Ureter (tissue), 1 donor: ENCODE results near the gene UNC119B. TPM values are rescaled to one million over a fixed set of nuclear protein-coding genes. Genes with fewer than 3 reads are reported as not detected.
A peak's percentile ranks its signal among the peaks of the same experiment; 100 is the strongest.
"Not testable (repeated sequence)": the region's sequence is repeated elsewhere in the genome, so short reads cannot be mapped to it uniquely, and the experiment has no call there.

Experiments
- DNase-seq: peaks from one replicate; pipeline ENCODE4 v3.0.0-alpha.2; 2020; ENCODE audit warnings: low spot score
- total RNA-seq: library from RNA; stranded (reverse); gene quantifications from one replicate; pipeline ENCODE4 v1.2.4, GENCODE V29; 2023
- donor health status: DM: yes; HTN: yes; CAD: no.

The UNC119B gene
- 28.4 TPM for total RNA-seq

DNA sequence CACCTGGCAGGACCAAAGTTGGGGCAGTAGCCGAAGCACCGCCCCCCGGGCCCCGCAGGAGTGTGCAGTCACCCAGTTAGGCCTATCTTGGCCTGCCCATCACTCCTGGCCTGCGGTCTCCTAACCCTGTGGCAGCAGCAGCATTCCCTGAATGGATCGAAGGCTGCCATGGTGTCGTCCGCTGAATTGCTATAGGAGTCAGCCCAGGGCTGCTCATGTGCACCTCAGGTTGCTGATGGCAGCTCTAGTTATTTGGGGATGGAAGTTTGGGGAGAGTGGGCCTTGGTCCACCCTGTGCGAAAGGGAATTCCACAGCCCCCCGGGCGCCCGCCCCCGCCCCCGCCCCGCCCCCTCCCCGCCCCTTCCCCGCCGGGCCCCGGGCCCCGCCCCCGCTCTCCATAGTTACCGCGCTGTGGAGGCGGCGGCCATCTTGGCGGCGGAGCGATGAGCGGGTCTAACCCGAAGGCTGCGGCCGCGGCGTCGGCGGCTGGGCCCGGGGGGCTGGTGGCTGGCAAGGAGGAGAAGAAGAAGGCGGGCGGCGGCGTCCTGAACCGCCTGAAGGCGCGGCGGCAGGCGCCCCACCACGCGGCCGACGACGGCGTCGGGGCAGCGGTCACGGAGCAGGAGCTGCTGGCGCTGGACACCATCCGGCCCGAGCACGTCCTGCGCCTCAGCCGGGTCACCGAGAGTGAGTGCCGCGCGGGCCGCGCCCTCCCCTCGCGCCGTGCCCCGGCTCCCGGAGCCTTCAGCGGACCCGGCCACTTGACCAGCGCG lies at the start of gene UNC119B:
TSS of gene UNC119B (plus strand) at position 428 of the 774 bp plus-strand sequence. CDS start at position 445, 17 bp downstream.
- peak; percentile 66 for DNase-seq

DNA sequence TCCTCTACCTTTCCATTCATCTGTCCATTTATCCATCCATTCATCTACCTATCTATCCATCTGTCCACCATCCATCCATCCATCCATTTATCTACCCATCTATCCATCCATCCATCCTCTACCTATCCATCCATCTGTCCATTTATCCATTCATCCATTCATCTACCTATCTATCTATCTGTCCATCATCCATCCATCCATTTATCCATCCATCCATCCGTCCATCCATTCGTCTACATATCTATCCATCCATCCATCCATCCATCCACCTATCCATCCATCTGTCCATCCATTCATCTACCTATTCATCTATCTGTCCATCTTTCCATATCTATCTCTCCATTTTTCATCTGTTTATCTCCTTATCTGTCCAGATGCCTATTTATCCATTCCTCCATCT lies 48.8 kb upstream of the UNC119B start:
- DNase-seq = no peak

DNA sequence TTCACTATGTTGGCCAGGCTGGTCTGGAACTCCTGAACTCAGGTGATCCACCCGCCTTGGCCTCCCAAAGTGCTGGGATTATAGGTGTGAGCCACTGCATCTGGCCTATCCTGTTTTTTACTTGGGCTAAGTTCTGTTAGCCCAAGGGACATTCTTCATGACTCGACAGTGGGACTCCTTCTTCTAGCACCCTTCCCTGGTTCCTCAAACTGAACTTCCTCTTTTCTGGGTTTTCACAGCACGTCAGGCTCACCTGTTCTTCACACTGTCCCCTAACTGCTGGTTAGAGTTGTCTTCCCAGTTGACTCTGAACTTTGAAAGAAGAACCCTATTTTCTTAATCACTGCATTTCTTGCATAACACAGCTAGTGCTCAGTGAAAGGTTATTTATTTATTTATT lies 47.4 kb upstream of the UNC119B start:
- no peak for DNase-seq

DNA sequence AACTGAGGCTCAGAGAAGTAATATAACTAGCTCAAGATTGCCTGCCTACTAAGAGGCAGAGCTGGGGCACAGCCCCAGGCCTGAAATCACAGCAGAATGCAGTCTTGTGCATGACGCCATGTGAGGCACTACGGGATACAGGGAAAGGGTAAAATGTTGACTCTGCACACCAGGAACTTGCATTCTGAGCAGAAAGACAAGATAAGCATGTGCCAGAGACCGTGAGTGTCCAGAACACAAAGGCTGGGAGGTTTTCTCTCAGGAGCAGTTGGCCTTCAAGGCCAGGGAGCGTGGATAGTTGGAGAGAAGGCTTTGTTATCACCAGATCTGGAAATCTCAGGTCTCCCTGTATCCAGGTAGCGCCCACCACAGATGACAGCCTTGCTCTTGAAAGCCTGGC lies 46.5 kb upstream of the UNC119B start:
- DNase-seq = no peak

DNA sequence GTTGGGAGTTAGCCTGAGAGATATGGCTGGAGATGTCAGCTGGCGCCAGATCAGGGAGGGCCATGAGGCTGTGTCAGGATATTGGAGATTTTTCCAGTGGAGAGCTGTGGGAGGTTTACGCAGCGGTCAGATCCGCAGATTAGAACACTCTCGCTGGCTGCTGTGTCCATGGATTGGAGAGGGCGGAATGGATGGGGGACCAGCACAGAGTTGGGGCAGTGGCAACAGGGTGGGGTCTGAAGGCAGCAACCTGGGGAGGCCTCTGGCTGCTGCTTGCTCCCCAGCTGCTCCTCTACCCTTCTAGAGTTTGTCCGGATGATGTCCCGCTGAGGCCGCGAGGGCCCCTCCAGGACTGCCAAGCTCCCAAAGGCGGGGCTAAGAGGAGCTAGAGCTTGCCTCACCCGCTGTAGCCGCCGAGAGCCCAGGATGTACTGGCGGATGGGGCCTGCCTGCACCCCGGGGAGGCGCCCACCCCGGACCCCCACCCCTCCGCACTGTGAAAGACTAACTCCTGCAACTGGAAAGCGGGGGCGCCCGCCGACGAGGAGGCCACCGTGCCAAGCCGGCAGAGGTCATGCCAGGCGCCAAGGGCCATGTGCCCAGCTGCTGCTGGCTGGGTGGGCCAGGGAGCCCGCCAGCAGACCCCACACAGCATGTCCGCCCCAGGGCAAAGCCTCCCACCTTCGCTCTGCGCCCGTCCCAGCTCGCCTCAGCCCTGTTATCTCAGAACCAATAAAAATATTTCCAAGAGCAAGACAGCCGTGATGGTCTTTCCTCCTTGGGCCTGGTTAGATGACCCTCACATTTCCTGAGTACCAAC lies 43.5 kb upstream of the UNC119B start:
- no peak for DNase-seq

DNA sequence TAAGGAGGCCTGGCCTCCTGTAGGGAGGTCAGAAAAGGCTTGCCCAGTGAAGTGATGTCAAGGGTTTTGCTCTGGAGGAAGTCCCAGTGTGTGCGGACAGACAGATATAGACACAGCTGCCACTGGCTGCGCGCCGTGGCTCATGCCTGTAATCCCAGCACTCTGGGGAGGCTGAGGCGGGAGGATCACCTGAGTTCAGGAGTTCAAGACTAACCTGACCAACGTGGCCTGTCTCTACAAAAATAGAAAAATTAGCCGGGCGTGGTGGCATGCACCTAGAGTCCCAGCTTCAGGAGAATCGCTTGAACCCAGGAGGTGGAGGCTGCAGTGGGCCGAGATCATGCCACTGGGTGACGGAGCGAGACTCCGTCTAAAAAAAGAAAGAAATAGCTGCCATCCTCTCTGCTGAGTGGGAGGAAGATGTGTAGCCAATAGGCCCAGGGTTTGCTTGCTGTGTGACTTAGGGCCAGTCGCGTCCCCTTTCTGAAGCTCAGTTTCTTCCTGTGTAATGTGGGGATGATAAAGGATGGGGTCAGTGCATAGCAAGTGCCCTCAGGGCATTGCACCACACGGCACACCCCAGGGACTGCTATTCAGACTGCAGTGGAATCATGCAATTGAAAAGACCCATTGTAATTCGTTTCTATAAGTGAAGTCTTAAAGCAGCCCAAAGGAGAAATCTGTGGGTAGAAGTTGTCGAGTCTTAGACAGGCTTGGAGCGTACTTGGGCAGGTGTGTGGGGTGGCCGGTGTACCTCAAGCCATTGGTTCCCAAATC lies 42.0 kb upstream of the UNC119B start:
- no peak for DNase-seq

DNA sequence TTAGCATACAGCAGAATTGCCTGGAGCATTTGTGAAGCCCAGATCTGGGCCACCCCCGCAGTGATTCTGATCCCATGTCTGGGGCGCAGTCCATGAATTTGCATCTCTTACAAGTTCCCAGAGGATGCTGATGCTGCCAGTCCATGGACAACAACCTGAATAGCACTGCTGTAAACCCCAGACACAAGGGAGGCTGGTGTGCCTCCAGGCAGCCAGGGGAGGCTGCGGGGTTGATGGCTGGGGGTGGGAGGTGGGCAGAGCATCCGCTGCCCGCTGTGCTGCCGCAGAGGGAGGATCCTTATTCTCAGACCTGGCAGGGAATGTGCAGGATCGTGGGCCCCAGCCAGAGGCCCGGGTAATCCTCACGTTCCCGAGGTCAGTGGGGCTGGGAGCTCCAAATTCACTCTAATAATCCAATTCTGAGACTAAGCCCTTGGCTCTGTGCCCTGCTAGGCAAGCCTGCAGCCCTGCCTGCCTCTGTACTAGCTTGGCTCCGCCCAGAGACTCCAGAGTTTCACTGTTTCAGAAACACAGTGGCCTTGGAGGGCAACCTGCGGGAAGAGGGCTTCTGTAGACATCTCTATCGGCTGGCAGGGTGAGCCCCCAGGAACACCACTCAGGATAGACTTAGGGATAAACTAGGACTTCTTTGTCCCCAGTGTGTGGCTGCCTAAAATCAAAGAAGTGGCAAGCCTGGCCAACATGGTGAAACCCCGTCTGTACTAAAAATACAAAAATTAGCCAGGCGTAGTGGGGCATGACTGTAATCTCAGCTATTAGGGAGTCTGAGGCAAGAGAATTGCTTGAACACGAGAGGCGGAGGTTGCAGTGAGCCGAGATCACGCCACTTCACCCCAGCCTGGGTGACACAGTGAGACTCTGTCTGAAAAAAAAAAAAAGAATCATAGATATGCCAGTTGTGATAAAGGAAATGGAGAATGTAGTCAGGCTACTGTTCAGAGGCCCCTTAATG lies 41.1 kb upstream of the UNC119B start:
- DNase-seq = peak; percentile 64

DNA sequence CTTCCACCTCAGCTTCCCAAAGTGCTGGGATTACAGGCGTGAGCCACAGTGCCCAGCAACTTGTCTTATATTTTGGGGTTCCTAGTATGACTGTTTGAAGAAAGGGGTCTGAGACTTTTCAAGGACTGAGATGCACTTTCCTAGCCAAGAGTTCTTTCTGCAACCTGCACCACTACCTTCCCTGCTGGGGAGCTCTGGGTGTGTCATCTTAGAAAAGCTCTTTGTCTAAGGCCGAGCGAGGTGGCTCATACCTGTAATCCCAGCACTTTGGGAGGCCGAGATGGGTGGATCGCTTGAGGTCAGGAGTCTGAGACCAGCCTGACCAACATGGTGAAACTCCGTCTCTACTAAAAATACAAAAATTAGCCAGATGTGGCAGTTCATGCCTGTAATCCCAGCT lies 40.0 kb upstream of the UNC119B start:
- DNase-seq = not testable (repeated sequence)

DNA sequence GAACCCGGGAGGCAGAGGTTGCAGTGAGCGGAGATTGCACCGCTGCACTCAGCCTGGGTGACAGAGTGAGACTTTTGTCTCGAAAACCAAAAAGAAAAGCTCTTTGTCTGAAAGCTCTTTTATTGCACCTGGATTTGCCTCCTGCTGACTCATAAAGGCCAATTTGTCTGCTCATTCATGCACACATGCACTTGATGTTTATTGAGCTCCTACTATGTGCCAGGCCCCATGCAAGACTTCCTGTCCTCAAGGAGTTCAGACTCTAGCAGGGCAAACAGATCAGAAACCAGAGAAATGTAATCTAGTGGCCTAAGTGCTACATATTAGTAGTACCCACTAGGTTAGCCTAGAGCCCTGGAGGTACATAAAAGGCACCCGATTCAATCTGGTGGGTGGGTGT lies 39.6 kb upstream of the UNC119B start:
- no peak for DNase-seq

DNA sequence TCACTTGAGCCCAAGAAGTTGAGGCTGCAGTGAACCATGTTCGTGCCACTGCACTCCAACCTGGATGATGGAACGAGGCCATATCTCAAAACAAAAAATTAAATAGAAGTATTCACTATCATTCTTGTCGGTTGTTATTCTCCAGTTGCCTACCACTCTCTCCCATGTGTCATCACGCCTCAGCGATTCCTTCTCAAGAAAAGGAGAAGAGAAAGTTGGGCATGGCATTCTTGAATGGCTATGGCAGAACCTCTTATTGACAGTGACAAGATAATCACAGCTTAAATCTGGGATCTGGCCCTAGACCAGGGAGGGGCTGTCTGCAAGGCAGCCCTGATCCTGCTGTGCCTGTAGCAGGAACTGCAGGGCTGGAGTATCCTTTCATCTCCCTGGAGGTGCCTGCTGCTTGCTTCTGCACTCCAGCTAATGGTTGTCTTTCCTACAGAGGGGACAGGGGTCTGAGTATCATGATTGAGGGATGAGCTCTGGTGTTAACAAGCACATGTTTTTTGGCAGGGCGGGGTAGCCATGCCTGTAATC lies 36.1 kb upstream of the UNC119B start:
- no peak for DNase-seq

DNA sequence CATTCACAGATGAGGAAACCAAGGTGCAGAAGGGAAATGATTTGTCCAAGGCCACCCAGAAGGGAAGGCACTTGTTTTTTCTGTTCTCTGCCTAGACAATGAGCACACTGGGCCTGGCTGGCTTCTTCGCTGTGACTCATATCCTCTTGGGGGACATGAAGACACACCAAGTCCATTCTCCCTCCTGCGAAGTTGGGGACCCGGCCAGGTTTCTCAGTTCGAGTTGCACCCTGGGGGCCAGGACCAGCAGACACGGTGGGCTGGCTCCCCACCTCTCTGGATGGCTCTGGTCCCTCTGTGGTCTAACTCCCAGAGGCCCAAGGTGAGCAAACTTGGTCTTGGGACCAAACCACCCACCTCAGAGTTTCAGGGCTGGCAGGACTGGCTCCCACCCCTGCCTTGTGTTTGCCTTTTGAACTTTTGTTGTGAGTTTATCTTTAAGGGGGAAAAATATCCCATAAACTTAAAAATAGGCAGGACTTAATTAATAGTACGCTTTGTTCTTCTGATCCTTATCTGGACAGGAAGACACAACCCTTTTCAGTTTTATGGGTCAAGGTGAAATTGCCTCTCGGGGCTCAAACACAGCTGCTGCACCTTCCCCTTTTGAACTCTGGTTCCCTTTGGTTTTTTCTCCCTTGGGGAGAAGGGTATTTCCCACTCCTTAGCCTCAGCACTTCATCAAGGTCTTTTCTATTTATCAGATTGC lies 32.3 kb upstream of the UNC119B start:
- no peak for DNase-seq

DNA sequence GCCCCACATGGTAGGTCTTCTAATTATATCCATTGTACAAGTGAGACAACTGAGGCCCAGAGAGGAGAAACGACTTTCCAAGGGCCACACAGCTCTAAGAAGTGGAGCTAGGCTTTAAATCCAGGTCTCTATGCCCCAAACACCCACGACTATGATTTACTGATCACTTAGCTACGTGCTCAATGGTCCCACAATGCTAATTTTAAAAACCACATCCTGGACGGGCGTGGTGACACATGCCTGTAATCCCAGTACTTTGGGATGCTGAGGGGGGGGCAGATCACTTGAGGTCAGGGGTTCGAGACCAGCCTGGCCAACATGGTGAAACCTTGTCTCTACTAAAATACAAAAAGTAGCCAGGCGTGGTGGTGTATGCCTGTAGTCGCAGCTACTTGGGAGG lies 31.7 kb upstream of the UNC119B start:
- DNase-seq = no peak

DNA sequence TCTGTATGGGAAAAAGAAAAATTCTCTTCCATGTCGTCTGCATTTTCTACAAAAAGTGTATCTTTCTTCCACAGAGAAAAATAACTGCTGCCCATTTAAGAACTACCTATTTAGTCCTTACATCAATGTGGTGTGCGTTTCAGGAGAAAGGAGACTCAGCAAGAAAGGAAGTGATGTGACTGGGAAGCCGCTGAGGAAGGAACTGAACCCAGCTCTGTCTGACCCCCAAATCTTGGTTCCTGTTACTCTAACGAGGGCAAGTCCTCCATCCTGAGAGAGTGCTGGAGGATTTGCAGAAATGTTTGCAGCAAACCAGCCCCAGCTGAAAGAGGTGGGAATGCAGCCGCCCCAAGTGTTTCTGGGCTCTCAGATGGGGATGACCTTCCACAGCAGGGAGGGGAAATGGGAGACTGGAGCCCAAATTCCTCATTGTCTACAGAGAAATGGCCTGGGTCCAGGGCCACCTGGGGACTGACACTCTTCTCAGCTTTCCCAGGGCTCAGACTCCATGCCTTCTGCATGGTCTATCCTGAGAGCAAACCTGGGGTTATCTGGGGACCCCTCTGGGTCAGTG lies 30.0 kb upstream of the UNC119B start:
- DNase-seq = no peak

DNA sequence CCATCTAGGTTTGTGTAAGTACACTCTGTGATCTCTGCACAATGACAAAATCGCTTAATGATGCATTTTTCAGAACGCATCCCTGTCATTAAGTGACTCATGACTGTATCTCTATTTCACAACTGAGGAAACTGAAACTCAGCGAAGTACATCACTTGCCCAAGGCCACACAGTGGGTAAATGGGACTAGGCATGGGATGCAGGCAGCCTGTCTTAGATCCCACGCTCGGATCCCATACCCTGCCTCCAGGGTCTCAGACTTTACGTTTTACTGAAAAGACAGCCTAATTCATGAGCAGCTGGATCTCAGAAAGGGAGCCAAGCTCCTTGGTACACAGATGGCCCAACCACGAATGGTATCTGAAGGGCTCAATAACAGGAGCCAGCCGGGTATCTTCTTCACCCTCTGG lies 25.7 kb upstream of the UNC119B start:
- no peak for DNase-seq

DNA sequence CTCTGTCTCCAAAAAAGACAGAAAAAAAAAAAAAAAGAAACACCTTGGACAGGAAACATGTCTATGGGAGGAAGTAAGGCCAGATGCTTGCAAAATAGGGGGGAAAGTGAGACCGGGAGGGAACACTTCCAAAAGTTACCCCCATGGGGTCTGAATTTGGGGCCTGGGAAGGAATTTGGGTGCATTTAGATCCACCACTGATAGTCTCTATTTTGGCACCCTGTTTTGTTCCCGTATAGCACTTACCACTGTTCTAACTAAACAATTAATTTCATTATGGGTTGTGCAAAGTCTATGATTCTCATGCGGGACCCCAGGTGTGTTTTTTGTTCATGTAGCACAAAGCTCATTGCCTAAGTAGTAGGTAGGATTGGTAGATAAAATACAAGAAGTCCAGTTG lies 24.7 kb upstream of the UNC119B start:
- DNase-seq = no peak

DNA sequence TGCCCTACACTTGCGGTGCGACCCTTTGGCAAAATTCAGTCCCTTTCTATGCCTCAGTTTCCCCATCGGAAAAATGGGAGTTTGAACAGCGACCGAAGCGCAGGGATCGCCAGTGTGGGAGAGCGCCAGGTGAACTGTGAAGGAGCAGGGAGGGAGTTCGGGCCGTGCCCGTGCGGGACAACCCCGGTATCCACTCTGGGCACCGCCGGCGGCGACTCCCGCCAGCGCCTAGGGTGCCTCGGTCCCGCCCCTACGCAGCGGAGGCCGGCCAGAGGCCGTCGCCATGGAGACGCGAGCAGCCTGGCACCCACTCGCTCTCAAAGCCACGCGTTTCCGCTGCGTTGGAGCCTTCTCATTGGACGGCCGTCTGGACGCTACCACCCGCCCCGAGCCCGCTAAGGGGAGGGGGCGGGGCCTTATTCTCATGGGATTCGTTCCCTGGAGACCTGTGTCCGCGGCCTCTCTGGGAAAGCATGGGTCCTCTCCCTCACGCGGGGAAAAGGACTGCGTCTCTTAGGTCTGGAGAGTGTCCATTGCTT lies 24.0 kb upstream of the UNC119B start:
- DNase-seq = peak; percentile 98

DNA sequence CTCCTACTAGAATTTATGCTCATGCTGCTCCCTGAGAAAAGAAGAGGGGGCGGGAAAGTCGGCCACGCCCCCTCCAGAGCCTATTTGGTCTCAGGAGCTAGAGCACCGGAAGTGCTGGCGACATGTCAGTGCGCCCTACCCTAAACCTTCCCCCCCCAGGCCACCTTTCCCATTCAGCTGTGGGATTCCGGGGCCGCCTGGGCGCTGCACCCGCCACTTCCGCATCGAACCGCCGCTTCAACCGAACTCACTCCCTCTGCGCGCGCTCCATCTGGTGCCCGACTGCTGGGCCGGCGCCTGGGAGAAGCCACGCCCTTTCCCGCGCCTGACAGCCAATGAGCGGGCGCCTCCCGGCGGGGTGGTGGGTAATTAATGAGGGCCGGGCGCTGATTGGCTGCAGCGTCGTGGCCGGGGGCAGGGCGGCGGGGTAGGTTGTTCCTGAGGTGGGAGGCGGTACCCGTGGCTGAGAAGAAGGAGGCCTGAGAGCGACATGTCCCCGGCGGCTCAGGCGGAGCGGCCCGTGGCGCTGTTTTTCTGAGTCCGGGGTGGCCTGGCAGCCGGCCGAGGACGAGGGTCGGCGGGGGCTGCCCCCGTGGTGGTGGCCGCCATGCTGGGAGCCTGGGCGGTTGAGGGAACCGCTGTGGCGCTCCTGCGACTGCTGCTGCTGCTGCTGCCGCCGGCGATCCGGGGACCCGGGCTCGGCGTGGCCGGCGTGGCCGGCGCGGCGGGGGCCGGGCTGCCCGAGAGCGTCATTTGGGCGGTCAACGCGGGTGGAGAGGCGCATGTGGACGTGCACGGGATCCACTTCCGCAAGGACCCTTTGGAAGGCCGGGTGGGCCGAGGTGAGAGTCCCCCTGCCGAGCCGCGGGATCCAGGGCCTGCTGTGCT lies 23.3 kb upstream of the UNC119B start, which contains the start of gene MLEC:
TSS of gene MLEC (plus strand) at position 460 of the 888 bp plus-strand sequence. CDS start at position 608, 148 bp downstream.
- DNase-seq = peak; percentile 99

DNA sequence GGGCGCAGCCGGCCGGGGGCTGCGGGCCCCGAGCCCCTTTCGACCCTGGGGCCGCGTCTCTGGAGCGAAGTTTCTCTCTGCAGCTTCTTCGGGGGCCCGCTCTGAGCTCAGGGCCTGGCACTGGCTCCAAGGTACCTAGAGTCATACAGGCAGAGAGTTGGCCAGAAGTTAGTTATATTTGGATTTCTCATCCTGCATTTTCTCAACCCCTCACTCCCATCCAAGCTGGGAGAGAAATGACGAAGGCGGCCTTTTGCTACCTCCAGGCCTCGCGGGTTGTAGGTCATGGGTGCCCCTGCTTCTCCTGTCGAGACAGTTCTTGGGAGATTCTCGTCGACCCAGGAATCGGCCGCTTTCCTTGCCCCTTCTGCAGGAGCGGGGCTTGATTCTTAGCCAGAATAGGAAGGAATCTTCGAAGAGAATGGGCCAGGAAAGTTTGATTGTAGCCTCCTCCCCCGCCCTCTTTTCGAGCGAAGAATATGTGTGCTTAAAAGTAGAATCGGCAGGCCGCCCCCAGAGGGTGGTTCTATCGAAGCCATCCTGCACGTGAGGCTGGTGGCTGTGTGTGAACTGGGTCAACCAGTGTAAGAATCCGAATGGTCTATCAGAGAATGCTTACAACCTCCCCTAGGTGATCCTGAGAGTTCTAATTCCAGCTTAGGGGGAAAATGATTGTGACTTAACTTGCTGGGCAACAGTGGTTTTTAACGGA lies 22.5 kb upstream of the UNC119B start:
- no peak for DNase-seq
